Breast epithelium (tissue), 3 donors: ENCODE data around the gene FRMD4A.

Source experiments
- POLR2A ChIP-seq: fragments of 450-650 bp; IDR thresholded peaks from one replicate; pipeline ENCODE4 v1.6.1; 2016; ENCODE audit warnings: antibody characterized with exemption, mild to moderate bottlenecking, moderate library complexity
- POLR2AphosphoS5 ChIP-seq, 3 donors: sonication (generic); formaldehyde crosslinking; IDR thresholded peaks; one replicate each; pipeline ENCODE4 v1.6.1; 2017; ENCODE audit warnings: antibody characterized with exemption in 3 of 3

- TF ChIP-seq POLR2AphosphoS5 (IDR thresholded peaks at IDR 0.05) (no peak), POLR2A (no peak)
Measured at GRCh38 chr10:13922586-13922985, 408.1 kb downstream of the FRMD4A start.
